ENCODE data around the gene C20orf202.

Gene C20orf202

GRCh38 chr20:1202762-1203504 lies at the start of gene C20orf202:
TSS of gene C20orf202 (plus strand) at chr20:1203454. CDS start at chr20:1203586, 132 bp downstream.
- DNase-seq, result no peak

- DNase-seq, result no peak
Observed at GRCh38 chr20:1154226-1154625, 49.0 kb upstream of the C20orf202 start.

GRCh38 chr20:1154691-1155090 lies 48.6 kb upstream of the C20orf202 start:
- no peak for DNase-seq

- no peak for DNase-seq
Observed at GRCh38 chr20:1155342-1155741, 47.9 kb upstream of the C20orf202 start.

GRCh38 chr20:1160496-1160895 lies 42.8 kb upstream of the C20orf202 start:
- DNase-seq, result no peak

- DNase-seq, result no peak
Observed at GRCh38 chr20:1160991-1161390, 42.3 kb upstream of the C20orf202 start.

- DNase-seq, result no peak
Observed at GRCh38 chr20:1163105-1163504, 40.1 kb upstream of the C20orf202 start.

- no peak for DNase-seq
Observed at GRCh38 chr20:1163653-1164052, 39.6 kb upstream of the C20orf202 start.

GRCh38 chr20:1164871-1165270 lies 38.4 kb upstream of the C20orf202 start:
- no peak for DNase-seq

GRCh38 chr20:1165521-1165920 lies 37.7 kb upstream of the C20orf202 start:
- no peak for DNase-seq

GRCh38 chr20:1165941-1166340 lies 37.3 kb upstream of the C20orf202 start:
- no peak for DNase-seq

GRCh38 chr20:1166948-1167720 lies 36.1 kb upstream of the C20orf202 start:
- no peak for DNase-seq

GRCh38 chr20:1169224-1169623 lies 34.0 kb upstream of the C20orf202 start:
- DNase-seq, result no peak

GRCh38 chr20:1171461-1172093 lies 31.7 kb upstream of the C20orf202 start:
- no peak for DNase-seq

GRCh38 chr20:1173698-1174097 lies 29.6 kb upstream of the C20orf202 start:
- no peak for DNase-seq

- DNase-seq, result no peak
Observed at GRCh38 chr20:1174787-1175186, 28.5 kb upstream of the C20orf202 start.

GRCh38 chr20:1177680-1178079 lies 25.6 kb upstream of the C20orf202 start:
- DNase-seq, result no peak

- DNase-seq, result no peak
Observed at GRCh38 chr20:1178103-1178502, 25.2 kb upstream of the C20orf202 start.

GRCh38 chr20:1178623-1179022 lies 24.6 kb upstream of the C20orf202 start:
- DNase-seq, result no peak

- DNase-seq, result no peak
Observed at GRCh38 chr20:1180949-1181348, 22.3 kb upstream of the C20orf202 start.

GRCh38 chr20:1182106-1182505 lies 21.1 kb upstream of the C20orf202 start:
- DNase-seq, result no peak

- no peak for DNase-seq
Observed at GRCh38 chr20:1183153-1183552, 20.1 kb upstream of the C20orf202 start.

- DNase-seq, result no peak
Observed at GRCh38 chr20:1184260-1184637, 19.0 kb upstream of the C20orf202 start.

All from NCI-H2029 (cell line).